Tracheal epithelial cell (primary cell): Measurements from ENCODE around the gene DDX42. TPM values are rescaled to one million over a fixed set of nuclear protein-coding genes. Genes with fewer than 3 reads are reported as not detected.

Experiments used
- total RNA-seq: library from RNA; depleted of rRNA; stranded (reverse); fragments of >200 nt; gene quantifications from 2 replicates; pipeline ENCODE4 v1.2.1, GENCODE V29; 2014

DDX42 gene, protein sequence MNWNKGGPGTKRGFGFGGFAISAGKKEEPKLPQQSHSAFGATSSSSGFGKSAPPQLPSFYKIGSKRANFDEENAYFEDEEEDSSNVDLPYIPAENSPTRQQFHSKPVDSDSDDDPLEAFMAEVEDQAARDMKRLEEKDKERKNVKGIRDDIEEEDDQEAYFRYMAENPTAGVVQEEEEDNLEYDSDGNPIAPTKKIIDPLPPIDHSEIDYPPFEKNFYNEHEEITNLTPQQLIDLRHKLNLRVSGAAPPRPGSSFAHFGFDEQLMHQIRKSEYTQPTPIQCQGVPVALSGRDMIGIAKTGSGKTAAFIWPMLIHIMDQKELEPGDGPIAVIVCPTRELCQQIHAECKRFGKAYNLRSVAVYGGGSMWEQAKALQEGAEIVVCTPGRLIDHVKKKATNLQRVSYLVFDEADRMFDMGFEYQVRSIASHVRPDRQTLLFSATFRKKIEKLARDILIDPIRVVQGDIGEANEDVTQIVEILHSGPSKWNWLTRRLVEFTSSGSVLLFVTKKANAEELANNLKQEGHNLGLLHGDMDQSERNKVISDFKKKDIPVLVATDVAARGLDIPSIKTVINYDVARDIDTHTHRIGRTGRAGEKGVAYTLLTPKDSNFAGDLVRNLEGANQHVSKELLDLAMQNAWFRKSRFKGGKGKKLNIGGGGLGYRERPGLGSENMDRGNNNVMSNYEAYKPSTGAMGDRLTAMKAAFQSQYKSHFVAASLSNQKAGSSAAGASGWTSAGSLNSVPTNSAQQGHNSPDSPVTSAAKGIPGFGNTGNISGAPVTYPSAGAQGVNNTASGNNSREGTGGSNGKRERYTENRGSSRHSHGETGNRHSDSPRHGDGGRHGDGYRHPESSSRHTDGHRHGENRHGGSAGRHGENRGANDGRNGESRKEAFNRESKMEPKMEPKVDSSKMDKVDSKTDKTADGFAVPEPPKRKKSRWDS
- 41.3 and 44.3 TPM in 2 replicates for total RNA-seq

GRCh38 chr17:63774141-63774968, at the start of gene DDX42:
Gene DDX42 (plus strand): TSS chr17:63774170. CDS start chr17:63787050, 12,880 bp downstream.

DNA sequence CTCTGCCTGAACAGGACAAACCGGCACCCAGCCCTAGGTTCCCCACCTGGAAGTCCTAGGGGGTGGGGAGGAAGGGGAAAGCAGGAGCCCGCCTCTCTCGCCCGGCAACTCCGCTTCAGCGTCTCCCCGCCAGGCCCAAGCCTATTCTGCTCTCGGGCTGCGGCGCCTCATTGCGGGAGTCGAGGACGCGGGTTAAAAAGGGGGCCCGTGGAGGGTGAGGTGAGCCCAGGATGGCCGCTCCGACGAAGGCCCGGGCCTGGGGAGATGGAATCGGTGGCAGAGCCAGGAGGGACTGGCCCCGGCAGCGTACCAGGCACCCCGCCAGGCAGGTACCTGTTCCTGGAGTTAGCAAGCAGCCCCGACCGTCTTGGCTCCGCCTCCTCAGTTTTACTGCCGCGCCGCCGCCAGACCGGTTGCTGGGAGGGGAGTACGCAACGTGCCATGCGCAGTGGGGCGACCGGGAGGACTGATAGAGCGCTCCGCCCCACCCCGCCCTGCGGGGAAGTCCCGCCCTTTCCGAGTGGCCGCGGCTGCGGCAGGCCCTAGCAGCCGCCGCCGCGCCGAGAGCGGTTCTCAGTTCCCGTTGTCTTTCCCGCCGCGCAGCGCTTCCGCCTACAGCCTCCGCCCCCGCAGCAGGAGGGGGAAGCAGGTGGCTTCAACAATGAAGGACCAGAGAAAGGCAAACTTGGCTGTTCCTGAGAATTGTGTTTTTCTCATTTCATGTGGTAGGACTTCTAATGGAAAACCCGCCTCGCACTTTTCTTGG, 32.4 kb upstream of the DDX42 start, which contains the start of gene STRADA:
Gene STRADA (minus strand): TSS at position 392 of the 766 bp plus-strand sequence. CDS start 13,430 bp downstream, outside the sequence.

DNA sequence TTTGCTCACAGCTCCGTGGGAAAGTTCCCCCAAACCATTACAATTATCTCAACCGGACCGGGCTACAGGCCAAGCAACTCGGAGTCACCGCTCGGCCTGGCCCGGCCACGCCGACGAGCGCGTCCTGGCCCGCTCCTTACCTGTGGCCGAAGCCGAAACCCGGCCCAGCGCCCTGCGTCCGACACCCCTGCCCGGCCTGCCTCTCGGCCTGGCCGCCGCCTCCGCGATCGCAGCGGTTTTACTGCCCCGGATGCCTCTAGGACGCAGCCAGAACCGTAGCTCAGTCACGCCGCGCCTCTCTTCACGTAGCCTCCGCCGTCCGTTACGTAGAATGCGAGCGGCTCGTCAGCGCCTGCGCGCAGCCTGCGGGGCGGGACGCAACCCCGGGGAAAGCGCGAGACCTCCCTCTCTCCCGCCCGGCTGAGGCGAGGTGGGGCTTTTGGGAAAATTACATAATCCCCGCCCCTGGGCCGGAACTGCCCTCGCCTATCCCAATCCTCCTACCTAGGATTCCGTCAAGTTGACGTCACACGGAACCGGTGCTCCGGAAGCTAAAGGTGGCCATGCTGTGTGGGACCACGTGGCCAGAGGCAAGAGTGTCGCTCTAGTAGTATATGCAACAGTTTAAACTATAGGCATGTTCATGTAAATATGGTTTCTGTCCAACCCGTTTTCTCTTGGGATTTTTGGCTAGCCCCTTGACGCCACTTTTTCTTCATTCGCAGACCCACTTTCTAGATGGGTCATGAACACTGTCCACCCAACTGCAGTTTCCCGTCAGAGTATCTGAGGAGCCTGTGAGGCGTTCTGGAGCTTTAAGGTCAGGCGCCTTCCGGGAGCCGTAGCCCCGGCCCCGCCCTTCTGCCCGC, 464 bp upstream of the DDX42 start, which contains the start of gene CCDC47:
Gene CCDC47 (minus strand): TSS at position 326 of the 869 bp plus-strand sequence. CDS start 7,422 bp downstream, outside the sequence.

DNA sequence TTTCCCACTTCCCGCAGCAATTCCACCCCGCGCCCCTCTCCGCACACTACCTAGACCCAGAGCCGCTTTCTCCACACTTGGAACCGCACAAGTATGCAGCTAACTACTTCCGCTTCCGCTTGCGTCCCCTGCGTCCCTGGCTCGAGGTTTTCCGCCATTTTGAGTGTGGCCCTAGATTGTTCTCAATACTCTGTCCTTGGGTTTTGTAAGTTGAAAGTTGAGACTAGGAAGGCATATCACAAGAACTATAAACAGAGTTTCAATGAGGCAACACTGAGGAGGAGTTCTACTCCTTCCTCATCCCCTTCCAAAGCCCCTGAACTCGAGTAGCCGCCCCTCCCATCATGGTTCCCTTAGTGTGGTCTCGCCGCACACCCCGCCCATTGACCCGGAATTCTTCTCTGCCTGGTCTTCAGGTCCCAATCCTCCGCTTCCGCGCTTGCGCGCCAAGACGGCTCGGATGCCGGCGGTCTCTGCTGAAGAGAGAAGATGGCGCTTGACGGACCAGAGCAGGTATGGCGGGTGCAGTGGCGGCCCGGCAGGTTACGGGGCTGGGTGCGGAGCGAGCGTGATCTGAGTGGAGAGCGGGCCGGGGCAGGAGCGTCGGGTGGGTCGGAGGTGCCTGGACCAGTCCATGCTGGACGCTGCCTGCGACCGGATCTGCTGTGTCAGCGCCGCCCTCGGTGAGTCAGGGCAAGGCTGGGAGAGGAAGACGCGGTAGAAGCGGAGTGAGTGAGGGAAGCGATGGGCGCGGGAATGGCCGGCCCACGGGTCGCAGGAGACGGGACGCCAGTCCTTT, 53.2 kb downstream of the DDX42 start, which contains the start of the genes FTSJ3 and PSMC5:
Gene FTSJ3 (minus strand): TSS at position 662 of the 799 bp plus-strand sequence. CDS start 761 bp downstream, outside the sequence.
Gene PSMC5 (plus strand): TSS at position 430 of the 799 bp plus-strand sequence. CDS start 60 bp downstream, at position 490.

GRCh38 chr17:63842540-63843386, 68.8 kb downstream of the DDX42 start, which contains the start of gene SMARCD2:
Gene SMARCD2 (minus strand): TSS chr17:63842685. CDS start chr17:63842674, 11 bp downstream.

Other genes starting within 250 kb of the DDX42 start
- gene DCAF7, start 223.7 kb upstream of the DDX42 start, total RNA-seq: 12.0 and 16.6 TPM in 2 replicates
- gene TACO1, start 173.3 kb upstream of the DDX42 start, total RNA-seq: 17.1 and 21.0 TPM in 2 replicates
- gene MAP3K3, start 151.8 kb upstream of the DDX42 start, total RNA-seq: 9.4 and 10.8 TPM in 2 replicates
- 4.5 and 10.4 TPM in 2 replicates for gene LIMD2, start 74.0 kb upstream of the DDX42 start, total RNA-seq
- gene STRADA, start 32.4 kb upstream of the DDX42 start, total RNA-seq: 5.8 and 7.5 TPM in 2 replicates
- gene CCDC47, start 573 bp upstream of the DDX42 start, total RNA-seq: 78.2 and 78.3 TPM in 2 replicates
- gene PSMC5, start 53.3 kb downstream of the DDX42 start, total RNA-seq: 14.3 and 27.7 TPM in 2 replicates
- gene FTSJ3, start 53.5 kb downstream of the DDX42 start, total RNA-seq: 55.2 and 66.3 TPM in 2 replicates
- gene SMARCD2, start 68.5 kb downstream of the DDX42 start, total RNA-seq: 121 and 165 TPM in 2 replicates
- not detected in 2 replicates for gene CSH2, start 99.5 kb downstream of the DDX42 start, total RNA-seq
- gene GH2, start 107.8 kb downstream of the DDX42 start, total RNA-seq: not detected in 2 replicates
- not detected in 2 replicates for gene CSH1, start 122.4 kb downstream of the DDX42 start, total RNA-seq
- not detected in 2 replicates for gene CSHL1, start 137.1 kb downstream of the DDX42 start, total RNA-seq
- gene GH1, start 144.7 kb downstream of the DDX42 start, total RNA-seq: not detected in 2 replicates
- not detected in 2 replicates for gene CD79B, start 158.2 kb downstream of the DDX42 start, total RNA-seq
- gene SCN4A, start 198.7 kb downstream of the DDX42 start, total RNA-seq: under 0.01 TPM in 1 of 2 replicates, not detected in the other
- gene PRR29, start 224.2 kb downstream of the DDX42 start, total RNA-seq: not detected in 2 replicates
- 0.43 and 5.5 TPM in 2 replicates for gene ICAM2, start 246.5 kb downstream of the DDX42 start, total RNA-seq